ENCODE measurements around the gene LRFN4.

DNA sequence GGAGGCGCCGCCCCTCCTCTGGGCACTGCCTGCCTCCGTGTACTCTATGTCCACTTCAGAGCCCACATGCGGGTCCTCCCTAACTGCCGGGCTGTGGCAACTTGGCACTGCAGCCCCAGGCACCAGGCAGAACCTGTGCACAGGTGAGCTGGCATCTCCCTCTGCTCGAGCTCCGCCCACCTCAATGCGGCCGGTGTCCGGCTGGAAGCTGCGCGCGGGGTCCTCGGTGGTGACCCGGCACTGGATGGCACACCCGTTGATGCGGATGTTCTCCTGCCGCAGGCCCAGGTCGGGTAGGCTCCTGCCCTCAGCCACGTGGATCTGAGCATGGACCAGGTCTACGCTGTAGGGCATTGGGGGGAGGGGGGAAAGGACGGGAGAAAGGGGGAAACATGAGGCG, 9.1 kb downstream of the LRFN4 start:
- TF ChIP-seq, protein P1, sequence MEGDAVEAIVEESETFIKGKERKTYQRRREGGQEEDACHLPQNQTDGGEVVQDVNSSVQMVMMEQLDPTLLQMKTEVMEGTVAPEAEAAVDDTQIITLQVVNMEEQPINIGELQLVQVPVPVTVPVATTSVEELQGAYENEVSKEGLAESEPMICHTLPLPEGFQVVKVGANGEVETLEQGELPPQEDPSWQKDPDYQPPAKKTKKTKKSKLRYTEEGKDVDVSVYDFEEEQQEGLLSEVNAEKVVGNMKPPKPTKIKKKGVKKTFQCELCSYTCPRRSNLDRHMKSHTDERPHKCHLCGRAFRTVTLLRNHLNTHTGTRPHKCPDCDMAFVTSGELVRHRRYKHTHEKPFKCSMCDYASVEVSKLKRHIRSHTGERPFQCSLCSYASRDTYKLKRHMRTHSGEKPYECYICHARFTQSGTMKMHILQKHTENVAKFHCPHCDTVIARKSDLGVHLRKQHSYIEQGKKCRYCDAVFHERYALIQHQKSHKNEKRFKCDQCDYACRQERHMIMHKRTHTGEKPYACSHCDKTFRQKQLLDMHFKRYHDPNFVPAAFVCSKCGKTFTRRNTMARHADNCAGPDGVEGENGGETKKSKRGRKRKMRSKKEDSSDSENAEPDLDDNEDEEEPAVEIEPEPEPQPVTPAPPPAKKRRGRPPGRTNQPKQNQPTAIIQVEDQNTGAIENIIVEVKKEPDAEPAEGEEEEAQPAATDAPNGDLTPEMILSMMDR (IDR thresholded peaks at IDR 0.05) = no peak
- TF ChIP-seq, protein P2, sequence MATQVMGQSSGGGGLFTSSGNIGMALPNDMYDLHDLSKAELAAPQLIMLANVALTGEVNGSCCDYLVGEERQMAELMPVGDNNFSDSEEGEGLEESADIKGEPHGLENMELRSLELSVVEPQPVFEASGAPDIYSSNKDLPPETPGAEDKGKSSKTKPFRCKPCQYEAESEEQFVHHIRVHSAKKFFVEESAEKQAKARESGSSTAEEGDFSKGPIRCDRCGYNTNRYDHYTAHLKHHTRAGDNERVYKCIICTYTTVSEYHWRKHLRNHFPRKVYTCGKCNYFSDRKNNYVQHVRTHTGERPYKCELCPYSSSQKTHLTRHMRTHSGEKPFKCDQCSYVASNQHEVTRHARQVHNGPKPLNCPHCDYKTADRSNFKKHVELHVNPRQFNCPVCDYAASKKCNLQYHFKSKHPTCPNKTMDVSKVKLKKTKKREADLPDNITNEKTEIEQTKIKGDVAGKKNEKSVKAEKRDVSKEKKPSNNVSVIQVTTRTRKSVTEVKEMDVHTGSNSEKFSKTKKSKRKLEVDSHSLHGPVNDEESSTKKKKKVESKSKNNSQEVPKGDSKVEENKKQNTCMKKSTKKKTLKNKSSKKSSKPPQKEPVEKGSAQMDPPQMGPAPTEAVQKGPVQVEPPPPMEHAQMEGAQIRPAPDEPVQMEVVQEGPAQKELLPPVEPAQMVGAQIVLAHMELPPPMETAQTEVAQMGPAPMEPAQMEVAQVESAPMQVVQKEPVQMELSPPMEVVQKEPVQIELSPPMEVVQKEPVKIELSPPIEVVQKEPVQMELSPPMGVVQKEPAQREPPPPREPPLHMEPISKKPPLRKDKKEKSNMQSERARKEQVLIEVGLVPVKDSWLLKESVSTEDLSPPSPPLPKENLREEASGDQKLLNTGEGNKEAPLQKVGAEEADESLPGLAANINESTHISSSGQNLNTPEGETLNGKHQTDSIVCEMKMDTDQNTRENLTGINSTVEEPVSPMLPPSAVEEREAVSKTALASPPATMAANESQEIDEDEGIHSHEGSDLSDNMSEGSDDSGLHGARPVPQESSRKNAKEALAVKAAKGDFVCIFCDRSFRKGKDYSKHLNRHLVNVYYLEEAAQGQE (IDR thresholded peaks at IDR 0.05; ENCODE audit: insufficient read depth in 1 of 2, low read depth in 2 of 2, low read length in 1 of 2) = no peak
- TF ChIP-seq TCF7L2 (IDR thresholded peaks at IDR 0.05; ENCODE audit: low read depth, low read length) (no peak), SIN3A (IDR thresholded peaks at IDR 0.05; ENCODE audit: borderline replicate concordance, insufficient read depth, low read depth, low read length) (no peak), POLR2AphosphoS5 (IDR thresholded peaks at IDR 0.05; ENCODE audit: low read depth, low read length) (no peak)
